OCI-LY3 (cell line): ENCODE data around the gene CLK4.

Source experiments
- H2AFZ ChIP-seq: fragments of 200-600, 300-600 bp; shearing (Covaris generic); 2 replicates; pipeline ENCODE4 v1.6.0; 2014; ENCODE audit warnings: antibody characterized with exemption, low read depth, low read length
- H3K27ac ChIP-seq: fragments of 200-600, 300-600 bp; sonication (generic); 2 replicates; pipeline ENCODE4 v1.5.1; 2014; ENCODE audit warnings: mild to moderate bottlenecking, low read length, moderate library complexity, mixed read lengths
- H3K27me3 ChIP-seq: fragments of 200-600, 300-600 bp; sonication (generic); 2 replicates; pipeline ENCODE4 v1.6.1; 2014; ENCODE audit warnings: low read depth, low read length, mixed read lengths
- H3K36me3 ChIP-seq: fragments of 200-600, 300-600 bp; sonication (generic); replicated peaks from 2 replicates; pipeline ENCODE3; 2014; ENCODE audit warnings: low read depth, low read length, mixed read lengths
- H3K4me1 ChIP-seq: fragments of 300-600, 200-600 bp; sonication (generic); 2 replicates; pipeline ENCODE4 v1.6.1; 2014; ENCODE audit warnings: low read length, mixed read lengths
- H3K4me2 ChIP-seq: fragments of 200-600, 300-600 bp; sonication (generic); 2 replicates; pipeline ENCODE4 v1.6.1; 2014; ENCODE audit warnings: low read length, mixed read lengths
- H3K4me3 ChIP-seq: fragments of 300-600, 200-600 bp; sonication (generic); 2 replicates; pipeline ENCODE4 v1.5.1; 2014; ENCODE audit warnings: antibody characterized with exemption, mild to moderate bottlenecking, low read length, moderate library complexity
- H3K79me2 ChIP-seq: fragments of 300-600, 200-600 bp; shearing (Covaris generic); 2 replicates; pipeline ENCODE4 v1.6.1; 2014; ENCODE audit warnings: mild to moderate bottlenecking, low read length, mixed read lengths
- H3K9ac ChIP-seq: fragments of 300-600, 200-600 bp; shearing (Covaris generic); 2 replicates; pipeline ENCODE4 v1.6.0; 2014; ENCODE audit warnings: mild to moderate bottlenecking, low read length, moderate library complexity
- H3K9me3 ChIP-seq: fragments of 200-600, 300-600 bp; shearing (Covaris generic); 2 replicates; pipeline ENCODE4 v1.6.1; 2014; ENCODE audit warnings: low read length, mixed read lengths; ENCODE audit not compliant: insufficient read depth
- H4K20me1 ChIP-seq: fragments of 200-600, 300-600 bp; sonication (generic); 2 replicates; pipeline ENCODE4 v1.6.1; 2016; ENCODE audit warnings: low read length, mixed read lengths; ENCODE audit not compliant: insufficient read depth
- CTCF ChIP-seq: fragments of 200-600, 300-600 bp; sonication (generic); IDR thresholded peaks from 2 replicates; pipeline ENCODE4 v1.5.1; 2014; ENCODE audit warnings: antibody characterized with exemption, low read length, low read depth
- EZH2phosphoT487 ChIP-seq: fragments of 200-600 bp; shearing (Covaris generic); IDR thresholded peaks from 2 replicates; pipeline ENCODE4 v1.6.1; 2018; ENCODE audit warnings: antibody characterized with exemption, mixed run types, low read depth

CLK4 gene

GRCh38 chr5:178581621-178582020 lies 45.2 kb downstream of the CLK4 start:
- Histone ChIP-seq H3K9me3 (no peaks in the 10 kb centered on the region), H3K27me3 (no peaks in the 10 kb centered on the region), H3K4me2 (no peak overlapping the region), H3K79me2 (no peaks in the 10 kb centered on the region), H4K20me1 (no peaks in the 10 kb centered on the region), H3K4me1 (no peaks in the 10 kb centered on the region), H3K36me3 (no peaks in the 10 kb centered on the region), H3K9ac (no peak overlapping the region), H3K27ac (no peak overlapping the region), H2AFZ (no peak overlapping the region), H3K4me3 (no peak overlapping the region)
- TF ChIP-seq EZH2phosphoT487 (no peak), CTCF (no peak)

GRCh38 chr5:178580271-178580955 lies 46.4 kb downstream of the CLK4 start:
- H3K4me2 ChIP-seq, result no peak overlapping the region
- H4K20me1 ChIP-seq, result no peaks in the 10 kb centered on the region
- no peak overlapping the region for H3K4me3 ChIP-seq
- TF ChIP-seq EZH2phosphoT487 (no peak), CTCF (no peak)
- no peak overlapping the region for H3K27ac ChIP-seq
- no peaks in the 10 kb centered on the region for H3K9me3 ChIP-seq
- H3K36me3 ChIP-seq, result no peaks in the 10 kb centered on the region
- no peak overlapping the region for H3K9ac ChIP-seq
- H2AFZ ChIP-seq, result no peak overlapping the region
- H3K27me3 ChIP-seq, result no peaks in the 10 kb centered on the region
- H3K4me1 ChIP-seq, result no peaks in the 10 kb centered on the region
- H3K79me2 ChIP-seq, result no peaks in the 10 kb centered on the region

GRCh38 chr5:178577944-178578343 lies 48.9 kb downstream of the CLK4 start:
- H3K36me3 ChIP-seq, result no peaks in the 10 kb centered on the region
- no peaks in the 10 kb centered on the region for H3K4me1 ChIP-seq
- no peaks in the 10 kb centered on the region for H4K20me1 ChIP-seq
- no peaks in the 10 kb centered on the region for H3K27me3 ChIP-seq
- TF ChIP-seq EZH2phosphoT487 (no peak), CTCF (no peak)
- no peak overlapping the region for H3K4me3 ChIP-seq
- no peaks in the 10 kb centered on the region for H3K79me2 ChIP-seq
- H3K4me2 ChIP-seq, result no peak overlapping the region
- no peaks in the 10 kb centered on the region for H3K9me3 ChIP-seq
- no peak overlapping the region for H3K27ac ChIP-seq
- no peak overlapping the region for H3K9ac ChIP-seq
- H2AFZ ChIP-seq, result no peak overlapping the region

- no peaks in the 10 kb centered on the region for H3K4me1 ChIP-seq
- no peaks in the 10 kb centered on the region for H4K20me1 ChIP-seq
- no peak for TF ChIP-seq EZH2phosphoT487
- no peak for TF ChIP-seq CTCF
- no peak overlapping the region for H2AFZ ChIP-seq
- no peak overlapping the region for H3K9ac ChIP-seq
- no peak overlapping the region for H3K27ac ChIP-seq
- H3K36me3 ChIP-seq, result no peaks in the 10 kb centered on the region
- no peak overlapping the region for H3K4me2 ChIP-seq
- H3K9me3 ChIP-seq, result no peaks in the 10 kb centered on the region
- H3K27me3 ChIP-seq, result no peaks in the 10 kb centered on the region
- no peak overlapping the region for H3K4me3 ChIP-seq
- no peaks in the 10 kb centered on the region for H3K79me2 ChIP-seq
These were observed 49.4 kb downstream of the CLK4 start for GRCh38 chr5:178577376-178577839.
